Osteoblast (primary cell): ENCODE results near the gene DOC2A. TPM values are rescaled to one million over a fixed set of nuclear protein-coding genes. Genes with fewer than 3 reads are reported as not detected.
A peak's percentile ranks its signal among the peaks of the same experiment; 100 is the strongest.

Source experiments
- DNase-seq: peaks from one replicate; pipeline ENCODE4 v3.0.0; 2011; ENCODE audit warnings: low spot score, mixed read lengths; ENCODE audit not compliant: insufficient read length; ENCODE audit errors: missing footprints
- H2AFZ ChIP-seq: 2 replicates; pipeline ENCODE4 v1.6.0; 2011; ENCODE audit warnings: mild to moderate bottlenecking, low read length
- H3K27ac ChIP-seq: 2 replicates; pipeline ENCODE4 v1.5.1; 2011; ENCODE audit warnings: mild to moderate bottlenecking, low read depth, low read length, moderate library complexity
- H3K27me3 ChIP-seq: 2 replicates; pipeline ENCODE4 v1.6.0; 2012; ENCODE audit warnings: mild to moderate bottlenecking, control low read depth, inconsistent platforms, low read length, moderate library complexity; ENCODE audit not compliant: insufficient read depth
- H3K36me3 ChIP-seq: 2 replicates; pipeline ENCODE4 v1.5.1; 2011; ENCODE audit warnings: mild to moderate bottlenecking, low read length, control low read depth, moderate library complexity; ENCODE audit not compliant: insufficient read depth
- H3K4me1 ChIP-seq: 2 replicates; pipeline ENCODE4 v1.5.1; 2011; ENCODE audit warnings: mild to moderate bottlenecking, low read length, control low read depth, moderate library complexity; ENCODE audit not compliant: insufficient read depth
- H3K4me2 ChIP-seq: 2 replicates; pipeline ENCODE4 v1.6.0; 2011; ENCODE audit warnings: mild to moderate bottlenecking, low read length; ENCODE audit not compliant: insufficient read depth
- H3K4me3 ChIP-seq: fragments of 200-600 bp; sonication (generic); 3 replicates; pipeline ENCODE4 v1.5.1; 2012; ENCODE audit warnings: mild to moderate bottlenecking, low read length, inconsistent platforms; ENCODE audit not compliant: insufficient read depth
- H3K79me2 ChIP-seq: 2 replicates; pipeline ENCODE4 v1.6.0; 2012; ENCODE audit warnings: mild to moderate bottlenecking, low read length, control low read depth, inconsistent platforms; ENCODE audit not compliant: insufficient read depth
- H3K9me3 ChIP-seq: 2 replicates; pipeline ENCODE4 v1.5.1; 2011; ENCODE audit warnings: low read depth, low read length, control low read depth
- H4K20me1 ChIP-seq: 2 replicates; pipeline ENCODE4 v1.6.0; 2012; ENCODE audit warnings: mild to moderate bottlenecking, low read length, control low read depth; ENCODE audit not compliant: insufficient read depth
- total RNA-seq: library from RNA; depleted of rRNA; stranded (reverse); fragments of >200 nt; gene quantifications from 2 replicates; pipeline ENCODE4 v1.2.3, GENCODE V29; 2012
- TF ChIP-seq, protein P1 (sequence below): IDR thresholded peaks from 2 replicates; pipeline ENCODE4 v1.5.1; 2011; ENCODE audit warnings: mild to moderate bottlenecking, low read depth, low read length, moderate library complexity; ENCODE audit errors: extremely low read depth

The DOC2A gene
- total RNA-seq, 1 donor: not detected

DNA sequence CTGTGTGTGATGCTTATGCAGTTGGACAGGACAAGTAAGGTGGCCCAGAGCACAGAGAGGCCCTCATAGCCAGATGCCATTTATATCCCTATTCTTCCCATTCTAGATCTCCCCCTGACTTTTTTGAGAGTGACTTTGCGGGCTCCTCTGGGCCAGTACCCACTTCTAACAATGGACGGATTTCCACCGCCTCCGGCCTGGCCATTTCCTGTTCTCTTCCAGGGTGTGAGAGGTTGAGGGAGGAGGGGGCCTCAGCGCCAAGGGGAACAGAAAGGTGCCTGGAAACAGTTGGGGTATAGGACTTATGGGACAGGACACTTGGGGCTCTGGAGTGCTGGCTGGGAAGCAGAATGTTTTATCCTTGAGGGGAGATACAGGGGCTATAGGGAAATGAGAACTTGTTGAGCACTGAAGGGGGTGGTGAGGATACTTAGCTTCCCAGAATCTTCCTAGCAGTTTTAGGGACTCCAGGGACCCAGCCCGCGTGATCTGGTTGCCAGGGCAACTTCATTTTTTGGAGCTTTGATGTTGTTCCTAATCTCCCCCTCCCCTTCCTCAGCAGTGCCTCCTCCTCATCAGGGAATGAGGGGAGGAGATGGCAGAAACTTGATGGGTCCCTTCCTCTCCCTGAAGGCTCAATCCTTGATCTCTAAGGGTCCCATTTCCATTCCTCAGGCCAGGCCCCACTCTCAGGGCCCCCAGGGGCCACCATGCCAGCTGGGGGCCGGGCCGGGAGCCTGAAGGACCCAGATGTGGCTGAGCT, 33.6 kb downstream of the DOC2A start:
- peaks cover 55% of the 10 kb centered on the region for H4K20me1 ChIP-seq
- H3K4me2 ChIP-seq: peak overlapping the region; percentile 91
- no peaks in the 10 kb centered on the region for H3K9me3 ChIP-seq
- peak; percentile 51 for DNase-seq
- TF ChIP-seq, protein P1, sequence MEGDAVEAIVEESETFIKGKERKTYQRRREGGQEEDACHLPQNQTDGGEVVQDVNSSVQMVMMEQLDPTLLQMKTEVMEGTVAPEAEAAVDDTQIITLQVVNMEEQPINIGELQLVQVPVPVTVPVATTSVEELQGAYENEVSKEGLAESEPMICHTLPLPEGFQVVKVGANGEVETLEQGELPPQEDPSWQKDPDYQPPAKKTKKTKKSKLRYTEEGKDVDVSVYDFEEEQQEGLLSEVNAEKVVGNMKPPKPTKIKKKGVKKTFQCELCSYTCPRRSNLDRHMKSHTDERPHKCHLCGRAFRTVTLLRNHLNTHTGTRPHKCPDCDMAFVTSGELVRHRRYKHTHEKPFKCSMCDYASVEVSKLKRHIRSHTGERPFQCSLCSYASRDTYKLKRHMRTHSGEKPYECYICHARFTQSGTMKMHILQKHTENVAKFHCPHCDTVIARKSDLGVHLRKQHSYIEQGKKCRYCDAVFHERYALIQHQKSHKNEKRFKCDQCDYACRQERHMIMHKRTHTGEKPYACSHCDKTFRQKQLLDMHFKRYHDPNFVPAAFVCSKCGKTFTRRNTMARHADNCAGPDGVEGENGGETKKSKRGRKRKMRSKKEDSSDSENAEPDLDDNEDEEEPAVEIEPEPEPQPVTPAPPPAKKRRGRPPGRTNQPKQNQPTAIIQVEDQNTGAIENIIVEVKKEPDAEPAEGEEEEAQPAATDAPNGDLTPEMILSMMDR: no peak
- H3K79me2 ChIP-seq: peaks cover 65% of the 10 kb centered on the region
- H3K4me3 ChIP-seq: no peak overlapping the region
- no peaks in the 10 kb centered on the region for H3K27me3 ChIP-seq
- peaks cover 28% of the 10 kb centered on the region for H3K4me1 ChIP-seq
- peaks cover 55% of the 10 kb centered on the region for H3K36me3 ChIP-seq
- H3K27ac ChIP-seq: peak overlapping the region; percentile 15
- no peak overlapping the region for H2AFZ ChIP-seq

DNA sequence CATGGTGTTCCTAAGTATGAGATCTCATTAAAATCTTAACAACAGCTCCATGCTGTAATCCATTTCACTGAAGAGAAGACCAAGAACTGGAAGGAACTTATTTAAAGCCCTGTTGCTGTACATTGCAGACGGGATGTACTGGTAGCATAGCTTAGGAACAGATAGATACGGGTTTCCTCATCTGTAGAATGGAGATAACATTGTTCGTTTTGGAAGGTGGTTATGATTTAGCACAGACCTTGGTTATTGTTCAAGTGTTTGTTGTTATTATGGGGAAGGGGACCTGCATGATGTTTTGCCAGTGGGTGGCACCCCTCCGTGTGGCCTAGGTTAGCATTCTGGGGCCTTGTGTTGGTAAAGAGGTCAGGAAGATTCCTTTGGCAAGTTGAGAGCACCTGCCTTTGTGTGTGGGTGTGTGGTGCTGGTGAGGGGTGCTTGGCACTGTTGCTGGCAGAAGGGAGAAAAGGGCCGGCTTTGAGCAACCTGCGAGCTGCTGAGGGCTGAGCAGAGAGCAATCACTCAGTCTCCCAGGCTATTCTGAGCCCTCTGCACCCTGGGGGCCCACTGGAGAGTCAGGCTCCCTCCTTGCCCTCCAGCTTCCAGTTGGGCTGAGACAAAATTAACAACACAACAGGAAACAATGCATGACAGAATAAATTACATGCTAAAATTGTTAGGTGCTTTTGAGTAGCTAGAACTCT, 34.9 kb downstream of the DOC2A start:
- Histone ChIP-seq H3K4me3 (peak overlapping the region; percentile 93), H3K79me2 (peaks cover 63% of the 10 kb centered on the region), H4K20me1 (peaks cover 49% of the 10 kb centered on the region), H3K4me1 (peaks cover 28% of the 10 kb centered on the region), H3K27me3 (no peaks in the 10 kb centered on the region), H3K9me3 (no peaks in the 10 kb centered on the region), H3K27ac (peak overlapping the region; percentile 7), H2AFZ (no peak overlapping the region), H3K36me3 (peaks cover 49% of the 10 kb centered on the region), H3K4me2 (peak overlapping the region; percentile 91)
- TF ChIP-seq, protein P1: no peak
- DNase-seq: peak; percentile 85

DNA sequence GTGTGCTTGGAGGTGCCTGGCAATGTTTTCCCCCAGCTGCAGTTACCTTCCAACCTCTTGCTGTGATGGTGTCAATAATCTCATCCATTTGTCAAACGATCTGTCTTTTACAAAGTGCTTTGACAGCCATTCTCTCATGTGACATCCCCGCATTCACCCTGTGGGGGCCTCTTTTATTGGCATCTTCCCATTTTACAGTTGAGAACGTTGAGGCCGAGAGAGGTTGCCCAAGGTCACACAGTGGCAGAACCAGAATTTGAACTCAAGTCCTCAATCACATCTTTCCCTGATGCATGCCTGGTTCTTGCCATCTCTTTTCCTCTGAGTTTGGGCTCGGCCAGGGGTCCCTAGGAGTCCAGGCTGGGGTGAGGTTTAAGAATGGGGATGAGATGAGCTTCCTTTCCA, 35.7 kb downstream of the DOC2A start:
- Histone ChIP-seq H3K27me3 (no peaks in the 10 kb centered on the region), H3K36me3 (peaks cover 41% of the 10 kb centered on the region), H2AFZ (no peak overlapping the region), H3K4me1 (peaks cover 28% of the 10 kb centered on the region), H3K79me2 (peaks cover 59% of the 10 kb centered on the region), H3K9me3 (no peaks in the 10 kb centered on the region), H4K20me1 (peaks cover 49% of the 10 kb centered on the region), H3K4me3 (peak overlapping the region; percentile 93), H3K27ac (no peak overlapping the region), H3K4me2 (peak overlapping the region; percentile 91)
- TF ChIP-seq, protein P1: no peak
- DNase-seq: peak; percentile 68
